ENCODE results near the gene TRPV6.

Gene TRPV6

DNA sequence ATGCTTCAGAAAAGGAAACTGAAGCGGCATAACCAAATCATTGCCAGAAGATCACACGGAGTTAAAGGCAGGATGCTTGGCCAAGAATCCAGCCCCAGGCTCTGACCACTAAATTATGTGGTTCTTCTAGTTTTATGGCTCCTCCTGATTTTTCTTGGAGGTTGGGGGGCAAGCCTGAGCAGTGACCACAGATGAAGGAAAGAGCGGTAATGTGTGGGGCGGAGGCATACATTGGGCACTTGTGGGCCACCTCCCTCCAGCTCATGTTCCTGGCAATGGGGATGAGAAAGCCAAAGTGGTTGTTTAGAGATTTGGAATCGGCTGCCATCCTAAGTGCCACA is 3.2 kb downstream of the TRPV6 start:
- no peak for DNase-seq

DNA sequence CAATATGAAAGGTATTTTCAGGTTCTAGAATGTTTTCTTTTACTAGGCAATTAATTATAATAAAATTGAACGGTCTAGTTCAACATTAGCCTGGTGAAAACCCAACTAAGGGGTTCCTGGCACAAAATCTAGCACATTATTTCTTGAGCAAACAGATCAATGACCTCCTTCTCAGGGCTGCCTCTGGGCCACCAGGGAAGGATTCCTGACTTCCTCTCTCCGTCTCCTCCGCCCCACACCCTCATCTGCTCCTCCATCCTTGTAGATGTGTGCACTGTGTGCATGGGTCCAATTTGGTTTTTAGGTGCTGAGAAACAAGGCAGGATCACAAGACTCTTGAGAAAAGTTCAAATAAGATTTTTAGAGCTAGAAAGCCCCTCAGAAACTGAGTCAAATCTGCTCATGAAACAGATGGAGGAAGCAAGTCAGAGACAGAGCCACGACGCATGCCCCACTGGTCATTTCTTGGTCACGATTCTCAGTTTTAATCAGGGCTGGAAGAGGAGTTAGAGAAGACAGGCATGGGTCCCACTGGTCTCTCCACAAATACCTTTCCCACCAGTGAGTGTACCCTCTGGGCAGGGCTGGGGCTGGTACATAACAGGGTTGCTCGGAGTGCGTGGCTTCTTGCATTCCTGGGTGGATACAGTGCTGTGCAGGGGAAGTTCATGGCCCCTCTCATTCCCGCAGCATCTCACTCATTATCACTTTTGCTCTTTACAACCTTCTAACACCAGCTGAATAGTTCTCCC is 3.8 kb downstream of the TRPV6 start:
- DNase-seq: no peak

DNA sequence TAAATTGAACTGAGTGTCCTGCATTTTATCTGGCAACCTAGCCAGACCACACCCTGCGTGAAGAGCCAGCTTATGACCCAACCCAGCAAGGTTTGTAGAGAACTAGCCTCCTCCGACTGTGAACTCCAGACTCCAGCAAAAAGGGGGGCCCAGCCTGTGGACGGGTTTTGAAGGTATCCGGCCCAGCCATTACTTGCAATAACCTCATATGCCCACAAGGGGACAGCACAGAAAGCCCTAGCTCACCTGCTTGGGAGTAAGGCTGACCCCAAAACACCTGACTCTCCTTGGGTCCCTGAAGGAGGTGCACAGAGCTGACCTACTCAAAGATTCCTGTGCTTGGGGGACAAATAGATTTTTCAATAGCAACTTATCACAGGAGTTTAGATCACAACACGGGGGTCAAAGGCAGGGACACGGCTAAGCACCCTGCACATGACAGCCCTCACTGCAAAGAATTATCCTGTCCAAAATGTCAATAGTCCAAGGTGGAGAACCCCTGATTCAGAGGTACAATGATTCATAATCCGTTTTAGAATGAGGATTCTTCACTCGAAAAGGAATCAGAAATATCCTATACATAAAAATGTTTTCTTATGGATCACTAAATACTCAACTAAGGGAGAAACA is 4.6 kb downstream of the TRPV6 start:
- DNase-seq: peak; percentile 42 to 58

DNA sequence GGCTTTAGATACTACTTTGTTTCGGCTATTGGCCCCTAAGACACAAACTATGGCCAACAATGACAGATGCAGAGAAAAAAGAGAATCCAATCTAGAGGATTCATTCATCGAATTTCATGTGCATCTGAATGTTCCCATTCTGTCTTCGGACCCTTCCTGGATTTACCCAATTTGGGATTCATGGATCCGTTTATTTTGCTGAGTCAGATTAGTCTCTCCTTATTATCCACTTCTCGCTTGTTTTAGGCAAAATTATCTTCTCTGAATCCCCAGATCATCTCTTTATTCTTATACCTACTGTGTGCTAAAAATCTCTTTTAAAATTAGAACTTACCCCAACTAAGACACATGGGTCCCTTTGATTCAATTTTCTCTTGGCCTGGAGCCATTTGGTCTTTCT is 6.5 kb downstream of the TRPV6 start:
- DNase-seq: no peak

DNA sequence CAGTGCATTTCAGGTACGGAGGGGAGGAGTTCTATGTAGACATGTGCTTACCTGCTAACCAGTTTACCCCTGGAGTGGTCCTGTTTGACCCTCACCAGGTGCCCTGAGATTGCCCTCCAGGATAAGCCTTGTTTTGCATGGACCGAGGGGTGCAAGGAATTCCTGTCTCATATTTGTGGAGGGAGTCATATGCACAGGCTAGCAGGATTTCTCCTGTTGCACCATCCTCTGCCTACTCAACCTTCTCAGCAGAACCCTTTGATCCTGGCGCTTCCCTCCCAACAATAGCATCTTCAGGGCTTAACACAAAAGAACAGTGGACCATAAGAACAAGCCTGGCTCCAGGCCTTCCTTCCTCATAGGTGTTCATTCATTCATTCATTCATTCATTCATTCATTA is 7.2 kb downstream of the TRPV6 start:
- DNase-seq: no peak

DNA sequence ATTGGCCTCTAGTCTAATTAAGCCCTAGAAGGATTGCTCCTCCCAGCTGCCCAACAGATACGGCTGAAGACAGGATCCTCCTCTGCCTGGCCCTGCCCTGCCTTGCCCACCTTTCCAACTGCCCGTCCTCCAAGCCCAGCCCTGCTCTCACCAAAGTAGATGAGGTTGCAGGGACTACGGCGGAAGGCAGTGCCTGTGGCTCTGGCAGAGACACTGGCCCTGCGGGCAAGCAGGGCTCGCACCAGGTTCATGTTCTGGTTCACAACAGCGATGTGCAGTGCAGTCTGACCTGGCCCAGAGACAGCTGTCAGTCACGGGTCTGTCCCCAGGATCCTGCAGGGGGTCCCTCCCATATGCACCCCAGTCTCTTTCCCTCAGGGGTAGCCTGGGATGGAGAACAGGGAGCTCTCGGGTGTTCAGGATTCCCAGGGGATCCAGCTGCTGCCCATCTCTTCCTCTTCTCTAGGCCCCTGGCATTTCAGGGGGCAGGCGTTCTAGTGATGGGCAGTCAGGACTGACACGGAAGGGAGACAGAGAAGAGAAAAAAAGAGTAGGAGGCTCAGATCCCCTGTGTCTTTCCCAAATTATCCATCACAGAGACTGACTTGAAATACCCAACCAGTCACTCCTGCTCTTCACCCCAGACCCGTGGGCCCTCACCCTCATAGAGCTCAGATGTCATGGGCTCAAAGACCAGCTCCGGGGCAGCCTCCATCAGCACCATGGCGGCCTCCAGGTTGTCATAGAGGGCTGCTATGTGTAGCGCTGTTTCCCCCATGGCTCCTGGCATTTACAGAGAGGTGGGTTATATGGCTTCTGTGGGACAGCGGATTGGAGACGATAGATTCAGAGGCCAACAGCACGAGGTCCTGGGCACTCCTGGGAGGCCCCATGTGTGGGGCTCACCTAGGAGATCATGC is 8.3 kb downstream of the TRPV6 start:
- DNase-seq: no peak

DNA sequence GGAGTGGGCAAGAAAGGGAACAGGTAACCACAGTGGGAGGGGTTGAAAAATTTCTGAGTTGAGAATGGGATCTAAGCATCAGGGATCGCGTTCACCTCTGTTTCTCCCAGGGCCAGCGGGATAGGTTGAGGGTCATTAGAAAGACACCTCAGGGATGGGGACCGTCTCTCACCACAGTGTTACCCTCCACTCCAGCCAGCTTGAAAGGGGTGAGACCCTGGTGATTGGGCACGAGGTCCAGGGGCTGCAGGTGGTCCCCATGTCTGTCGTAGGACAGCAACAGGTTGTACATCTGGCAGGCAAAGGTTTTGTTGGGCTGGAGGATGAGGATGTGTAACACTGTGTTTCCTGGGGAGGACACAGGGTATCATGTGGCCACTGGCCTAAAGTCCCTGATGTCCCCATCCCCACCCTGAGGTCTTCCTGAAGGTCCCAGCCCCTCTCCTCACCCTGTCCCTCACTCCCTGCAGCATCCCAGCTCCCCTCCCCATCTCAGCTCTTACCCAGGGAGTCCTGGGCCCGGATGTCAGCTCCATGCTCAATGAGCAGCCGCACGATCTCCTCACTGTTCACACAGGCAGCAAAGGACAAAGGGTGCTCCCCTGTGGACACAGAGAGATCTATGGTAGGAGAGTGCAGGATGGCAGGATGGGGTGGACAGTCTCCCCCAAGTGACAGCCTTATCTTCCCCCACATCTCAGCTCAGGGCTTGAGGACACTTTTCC is 9.1 kb downstream of the TRPV6 start:
- DNase-seq: no peak

DNA sequence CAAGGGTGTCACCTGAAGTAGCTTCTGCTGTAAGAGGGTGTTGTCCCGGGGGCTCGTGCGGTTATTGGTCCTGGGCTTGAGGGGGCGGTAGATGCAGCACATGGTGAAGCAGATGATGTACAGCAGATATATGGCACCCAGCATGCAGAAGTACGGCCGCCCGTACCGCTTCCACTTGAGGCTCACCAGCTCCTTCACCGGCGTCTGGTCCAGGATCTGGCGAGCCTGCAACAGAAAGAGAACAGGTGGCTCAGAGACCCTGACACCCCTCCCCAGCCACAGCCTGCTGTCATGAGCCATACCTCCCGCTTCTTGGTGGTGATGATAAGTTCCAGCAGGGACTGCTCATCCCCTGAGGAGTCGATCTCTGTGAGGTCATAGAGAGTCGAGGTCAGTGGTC is 10.1 kb downstream of the TRPV6 start:
- no peak for DNase-seq

DNA sequence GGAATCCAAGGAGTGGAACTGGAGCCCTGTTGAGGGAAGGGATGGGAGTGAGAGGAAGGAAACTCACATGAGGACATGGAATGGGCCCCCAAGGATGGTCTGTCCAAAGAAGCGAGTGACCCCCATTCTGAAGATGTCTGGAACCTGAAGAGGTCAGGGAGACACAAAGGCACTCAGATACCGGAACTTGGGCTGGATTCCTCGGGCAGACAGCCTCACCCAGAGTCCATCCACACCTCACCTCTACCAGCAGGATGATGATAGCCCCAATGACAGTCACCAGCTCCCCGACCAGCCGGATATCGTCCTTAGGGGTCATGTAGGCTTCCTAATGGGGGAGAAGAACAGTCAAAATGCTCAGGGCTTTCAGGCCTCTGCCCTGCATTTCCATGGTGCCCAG is 10.7 kb downstream of the TRPV6 start:
- DNase-seq: no peak

DNA sequence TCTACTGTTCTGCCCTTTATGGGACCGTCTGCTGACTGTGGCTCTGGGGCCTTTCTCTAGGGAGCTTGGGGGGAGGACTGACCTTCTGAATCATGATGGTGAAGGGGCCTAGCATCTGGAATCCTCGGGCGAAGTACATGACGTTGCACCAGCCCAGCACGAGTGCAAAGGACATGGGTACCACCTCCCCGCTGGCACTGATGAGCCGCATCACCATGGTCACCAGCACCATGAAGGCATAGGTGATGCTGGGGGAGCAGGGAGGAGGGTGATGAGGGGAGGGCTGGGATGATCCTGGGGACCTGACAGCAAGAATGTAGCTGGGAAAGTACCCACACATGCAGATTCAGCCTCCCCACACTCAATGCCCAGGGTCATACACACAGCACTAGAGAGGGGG is 11.1 kb downstream of the TRPV6 start:
- no peak for DNase-seq

DNA sequence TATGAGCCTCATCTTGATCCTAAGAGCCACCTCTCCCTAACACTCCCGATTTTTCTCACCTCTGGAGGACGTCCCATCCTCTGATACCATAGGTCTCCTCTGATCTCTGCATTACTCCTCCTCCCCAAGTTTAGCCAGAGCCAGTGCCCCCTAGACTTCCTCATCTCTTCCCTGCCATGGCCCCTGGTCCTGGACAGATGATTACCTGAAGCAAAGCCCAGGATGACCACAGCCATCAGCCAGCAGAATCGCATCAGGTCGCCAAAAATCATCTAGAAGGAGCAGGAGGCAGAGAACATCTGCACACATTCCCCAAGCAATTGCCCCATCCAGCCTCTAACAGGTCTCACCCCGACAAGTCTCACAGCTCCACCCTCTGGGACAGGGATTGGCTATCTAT is 11.7 kb downstream of the TRPV6 start:
- DNase-seq: no peak

DNA sequence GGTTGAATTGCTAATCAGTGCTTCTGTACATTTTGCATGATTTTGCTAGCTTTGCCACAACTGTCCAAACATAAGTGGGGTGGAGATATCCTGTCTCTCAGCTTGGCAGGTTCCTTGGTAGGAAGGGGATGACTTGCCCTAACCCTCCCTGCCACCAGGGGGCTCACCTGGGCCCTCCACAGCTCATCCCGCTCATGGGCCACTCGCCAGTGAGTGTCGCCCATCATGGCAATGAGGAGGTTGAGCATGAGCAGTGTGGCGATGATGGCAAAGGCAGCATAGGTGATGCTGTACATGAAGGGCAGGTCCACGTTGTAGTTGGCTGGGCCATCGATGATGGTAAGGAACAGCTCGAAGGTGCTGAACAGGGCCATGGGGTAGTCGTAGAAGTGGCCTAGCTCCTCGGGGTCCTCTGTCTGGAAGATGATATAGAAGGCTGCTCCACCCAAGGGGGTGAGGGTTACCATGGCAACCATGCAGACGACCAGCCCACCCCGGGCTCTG is 12.2 kb downstream of the TRPV6 start:
- DNase-seq: peak; percentile 42 to 53

DNA sequence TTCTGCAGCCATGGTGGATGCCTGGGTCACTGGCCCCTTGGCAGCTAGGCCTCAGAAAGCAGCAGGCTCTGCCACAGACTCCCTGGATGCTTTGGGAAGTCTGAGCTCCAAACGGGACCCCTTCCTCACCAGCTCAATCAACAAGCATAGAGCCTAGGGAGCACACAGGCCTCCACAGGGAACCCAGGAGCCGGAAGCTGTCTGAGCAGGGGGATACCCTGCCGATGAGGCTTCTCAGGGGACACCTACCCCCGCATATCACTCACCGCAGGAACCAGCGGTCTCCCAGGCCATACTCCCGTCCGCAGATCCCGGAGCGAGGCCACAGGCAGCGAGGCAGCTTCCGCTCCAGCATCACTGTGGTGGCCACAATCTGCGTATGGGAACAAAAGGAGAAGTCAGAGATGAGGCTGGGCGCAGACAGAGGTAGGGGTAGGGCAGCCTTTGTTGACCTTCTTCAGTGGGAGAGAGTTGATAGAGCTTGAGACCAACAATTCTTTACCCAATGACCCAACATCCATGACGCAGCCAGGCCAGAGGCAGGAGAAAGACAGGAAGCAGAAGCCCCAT is 13.4 kb downstream of the TRPV6 start:
- no peak for DNase-seq

DNA sequence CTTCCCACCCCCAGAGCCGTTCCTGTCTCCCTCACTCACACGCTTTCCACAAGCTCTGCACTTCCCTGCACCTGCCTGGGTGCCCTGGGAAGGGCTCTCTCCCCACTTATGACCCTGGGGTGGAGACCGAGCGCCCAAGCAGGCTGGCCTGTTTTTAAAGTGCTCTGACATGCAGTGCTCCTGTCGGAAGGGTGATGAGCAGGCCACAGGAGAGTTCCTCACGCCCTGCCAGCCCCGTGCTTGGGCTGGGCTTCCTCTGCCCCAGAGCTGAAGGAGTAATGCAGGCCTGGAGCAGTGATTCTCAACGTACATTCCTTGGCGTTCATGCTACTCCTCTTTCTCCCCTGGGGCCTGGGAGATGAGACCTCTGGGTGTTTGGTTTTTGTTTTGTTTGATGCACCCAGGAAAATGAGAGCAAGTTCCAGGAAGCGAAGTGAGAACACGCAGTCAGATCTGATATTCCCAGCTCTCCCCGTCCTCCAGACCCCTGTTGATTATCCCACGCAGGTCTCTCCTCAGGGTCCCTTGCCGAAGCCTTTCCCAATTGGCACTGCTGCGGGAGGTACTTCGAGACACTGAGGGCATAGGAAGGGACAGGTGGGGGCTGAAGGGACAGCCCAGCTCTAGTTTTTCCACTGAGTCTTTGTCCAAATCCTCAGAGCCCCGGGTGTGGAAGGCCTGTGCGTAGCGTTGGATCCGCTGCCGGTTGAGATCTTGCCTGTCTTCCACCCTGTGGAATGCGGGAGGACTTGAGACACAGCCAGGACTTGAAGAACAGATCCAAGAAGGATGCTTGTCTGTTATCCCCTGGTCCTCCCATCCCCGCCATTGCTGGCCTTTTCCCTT is 14.1 kb downstream of the TRPV6 start:
- no peak for DNase-seq

DNA sequence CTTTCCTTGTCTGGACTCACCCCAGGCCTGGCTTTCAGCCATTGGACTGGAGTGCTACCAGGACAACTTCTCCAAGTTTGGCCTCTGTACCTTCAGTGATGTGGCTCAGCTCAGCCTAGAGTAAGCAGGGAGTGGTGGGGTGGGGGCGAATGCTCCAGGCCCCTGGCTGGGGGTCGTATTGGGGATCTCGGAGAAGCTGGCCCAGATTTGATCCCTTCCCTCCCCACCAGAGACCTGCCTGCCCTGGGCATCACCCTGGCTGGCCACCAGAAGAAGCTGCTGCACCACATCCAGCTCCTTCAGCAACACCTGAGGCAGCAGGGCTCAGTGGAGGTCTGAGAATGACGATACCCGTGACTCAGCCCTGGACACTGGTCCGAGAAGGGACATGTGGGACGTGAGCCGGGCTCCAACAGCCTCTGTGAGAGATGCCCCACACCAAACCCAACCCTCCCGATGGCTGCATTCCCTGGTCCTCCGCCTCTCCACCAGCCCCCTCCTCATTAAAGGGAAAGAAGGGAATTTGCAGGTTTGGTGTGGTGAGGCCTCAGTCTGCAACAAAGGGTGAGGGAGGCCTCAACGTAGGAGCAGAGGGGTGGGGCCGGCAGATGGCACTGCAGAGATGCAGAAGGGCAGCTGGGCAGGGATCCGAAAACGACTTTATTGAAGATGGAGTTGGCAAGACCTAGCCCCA is 14.8 kb downstream of the TRPV6 start:
- DNase-seq: no peak

DNA sequence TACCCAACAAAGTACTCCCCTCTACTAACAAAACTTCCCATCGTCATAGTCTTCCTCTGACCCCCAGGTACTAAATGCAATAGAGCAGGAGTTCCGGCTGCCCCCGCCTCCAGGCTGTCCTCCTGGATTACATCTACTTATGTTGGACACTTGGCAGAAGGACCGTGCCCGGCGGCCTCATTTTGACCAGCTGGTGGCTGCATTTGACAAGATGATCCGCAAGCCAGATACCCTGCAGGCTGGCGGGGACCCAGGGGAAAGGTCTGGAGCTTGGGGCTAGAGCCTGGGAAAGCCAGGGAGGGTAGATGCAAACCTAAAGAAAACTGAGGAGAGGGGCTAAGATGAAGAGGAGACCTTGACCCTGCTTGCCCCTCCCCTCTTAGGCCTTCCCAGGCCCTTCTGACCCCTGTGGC is 15.4 kb downstream of the TRPV6 start:
- DNase-seq: no peak

DNA sequence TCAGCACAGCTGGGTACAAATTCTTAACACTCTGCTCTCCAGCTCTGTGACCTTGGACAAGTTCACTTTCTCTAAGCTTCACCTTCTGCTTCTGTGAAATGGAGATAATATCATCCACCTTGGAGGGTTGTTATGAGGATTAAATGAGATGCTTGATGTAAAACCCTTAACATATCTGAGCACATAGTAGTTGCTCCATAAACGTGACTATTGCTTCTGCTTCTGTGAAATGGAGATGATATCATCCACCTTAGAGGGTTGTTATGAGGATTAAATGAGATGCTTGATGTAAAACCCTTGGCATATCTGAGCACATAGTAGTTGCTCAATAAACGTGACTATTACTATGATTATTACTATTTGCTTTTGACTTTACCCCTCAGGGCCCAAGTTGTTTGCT is 16.1 kb downstream of the TRPV6 start:
- no peak for DNase-seq

DNA sequence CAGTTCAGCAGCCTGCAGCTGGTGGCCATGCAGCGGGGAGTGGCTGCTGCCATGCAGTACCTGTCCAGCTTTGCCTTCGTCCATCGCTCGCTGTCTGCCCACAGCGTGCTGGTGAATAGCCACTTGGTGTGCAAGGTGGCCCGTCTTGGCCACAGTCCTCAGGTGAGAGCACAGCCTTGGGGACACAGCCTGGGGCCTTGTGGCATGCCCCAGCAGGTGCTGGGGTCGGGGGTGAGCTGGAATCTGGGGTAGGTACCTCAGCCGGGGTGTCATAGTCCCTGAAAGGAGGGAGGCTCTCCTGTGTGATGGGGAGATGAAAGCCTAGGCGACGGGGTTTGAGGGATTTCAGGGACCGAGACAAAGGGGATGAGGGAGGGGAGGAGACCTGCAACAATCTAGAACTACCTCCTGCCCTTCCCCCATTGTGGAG is 16.5 kb downstream of the TRPV6 start:
- no peak for DNase-seq

DNA sequence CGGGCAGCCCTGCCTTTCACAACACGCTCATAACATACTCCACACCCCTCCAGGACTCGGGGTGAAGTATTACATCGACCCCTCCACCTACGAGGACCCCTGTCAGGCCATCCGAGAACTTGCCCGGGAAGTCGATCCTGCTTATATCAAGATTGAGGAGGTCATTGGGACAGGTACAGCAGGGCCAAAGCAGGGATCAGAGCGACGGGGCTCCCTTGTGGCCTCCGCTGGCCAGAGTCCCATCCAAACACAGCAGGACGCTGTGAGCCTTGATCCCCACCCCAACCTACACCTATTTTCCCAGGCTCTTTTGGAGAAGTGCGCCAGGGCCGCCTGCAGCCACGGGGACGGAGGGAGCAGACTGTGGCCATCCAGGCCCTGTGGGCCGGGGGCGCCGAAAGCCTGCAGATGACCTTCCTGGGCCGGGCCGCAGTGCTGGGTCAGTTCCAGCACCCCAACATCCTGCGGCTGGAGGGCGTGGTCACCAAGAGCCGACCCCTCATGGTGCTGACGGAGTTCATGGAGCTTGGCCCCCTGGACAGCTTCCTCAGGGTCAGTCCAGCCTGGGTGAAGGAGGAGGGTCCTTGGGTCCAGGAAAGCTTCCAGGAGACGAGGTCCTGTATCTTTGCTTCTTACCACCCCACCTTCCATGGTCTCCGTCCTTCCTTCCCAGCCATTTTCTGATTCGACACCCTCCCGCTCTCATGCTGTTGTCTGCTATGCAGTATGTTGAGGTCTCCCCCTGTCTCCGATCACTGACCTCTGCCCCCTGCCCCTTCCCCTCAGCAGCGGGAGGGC is 17.2 kb downstream of the TRPV6 start:
- no peak for DNase-seq

Data from activated CD4-positive, alpha-beta T cell treated with anti-CD3 and anti-CD28 coated beads, Interleukin-2, amount 50 U/mL, for 48 hours (primary cell).